EH (cell line): ENCODE measurements around the gene NRXN3.
"Not testable (repeated sequence)": the region's sequence is repeated elsewhere in the genome, so short reads cannot be mapped to it uniquely, and the experiment has no call there.

Experiments used
- DNase-seq: peaks from one replicate; pipeline ENCODE4 v3.0.0-alpha.2; 2015; ENCODE audit warnings: low read depth

Gene NRXN3

DNA sequence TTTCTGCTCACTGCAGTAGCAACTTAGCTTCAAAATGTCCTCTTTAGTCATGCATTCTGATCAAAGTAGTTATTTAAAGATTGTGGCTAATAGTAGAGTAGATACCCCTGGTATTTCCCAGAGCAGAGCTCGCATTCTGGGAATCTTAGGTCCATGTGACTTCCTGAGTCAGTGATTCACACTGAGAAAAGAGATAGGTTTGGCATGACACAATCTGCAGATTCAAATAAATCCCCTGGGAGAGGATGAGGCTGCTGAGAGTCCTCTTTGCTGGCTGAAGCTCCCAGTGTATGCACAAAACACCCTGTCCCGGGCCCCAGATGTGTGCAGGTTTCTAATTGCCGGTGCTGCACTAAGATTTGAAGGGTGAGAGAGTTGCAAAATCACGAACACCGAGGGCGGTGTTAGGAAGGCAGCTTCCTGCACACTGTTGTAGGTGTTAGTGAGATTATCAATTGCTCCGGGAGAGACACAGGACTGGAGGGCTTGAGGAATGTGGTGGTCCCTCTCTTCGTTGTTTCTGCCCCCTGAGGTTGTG lies 233.2 kb downstream of the NRXN3 start:
- DNase-seq = no peak

DNA sequence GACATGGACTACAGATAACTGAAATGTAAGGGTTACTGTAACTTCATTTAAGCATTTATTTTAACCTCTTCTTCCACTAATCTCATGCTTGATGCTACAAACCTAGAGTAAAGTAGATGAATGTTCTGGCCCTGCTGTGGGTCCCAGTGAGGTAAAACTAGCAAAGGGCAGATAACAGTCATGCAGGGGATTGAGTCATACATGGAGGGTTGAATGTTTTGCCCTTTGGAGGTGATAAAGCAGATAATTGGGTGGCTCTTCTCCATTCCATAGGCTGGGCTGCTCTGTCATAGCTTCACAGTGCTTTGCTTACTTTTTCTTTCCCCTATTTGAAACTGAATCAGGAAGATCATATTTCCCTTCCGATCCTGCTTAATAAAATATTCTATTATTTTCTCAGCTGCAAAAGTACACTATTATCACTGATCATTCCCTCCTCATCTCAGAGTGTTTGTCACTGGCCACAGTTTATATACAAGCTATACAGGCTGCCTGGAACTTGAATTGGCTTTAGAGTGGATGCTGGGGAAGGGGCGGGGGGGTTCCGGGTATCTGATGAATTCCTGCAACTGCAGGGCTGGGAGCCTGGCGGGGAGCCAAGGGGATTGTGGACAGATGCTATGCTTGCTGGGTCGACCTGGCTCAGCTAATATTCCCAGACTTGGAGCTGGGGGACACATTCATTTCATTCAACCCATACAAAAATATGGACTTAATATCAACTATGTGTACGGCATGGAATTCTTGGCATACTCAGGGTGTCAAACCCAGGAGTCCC lies 235.1 kb downstream of the NRXN3 start:
- DNase-seq = no peak

DNA sequence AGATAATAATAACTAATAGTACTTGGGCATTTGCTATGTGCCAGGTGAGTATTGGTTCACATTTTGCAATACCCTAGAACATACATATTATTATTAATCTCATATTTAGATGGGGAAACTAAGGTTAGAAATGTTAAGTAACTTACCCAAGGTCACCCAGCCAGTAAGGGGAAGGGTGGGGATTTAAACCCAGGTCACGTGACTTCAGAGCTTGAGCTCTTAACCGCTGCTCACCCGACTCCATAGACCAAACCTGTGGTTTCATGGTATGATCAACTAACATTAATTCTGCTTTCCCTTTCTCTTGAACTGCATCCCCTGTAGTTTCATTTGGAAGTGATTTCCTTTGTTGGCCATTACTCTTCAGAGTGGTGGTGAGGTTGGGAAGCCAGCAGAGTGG lies 242.3 kb downstream of the NRXN3 start:
- DNase-seq = no peak

DNA sequence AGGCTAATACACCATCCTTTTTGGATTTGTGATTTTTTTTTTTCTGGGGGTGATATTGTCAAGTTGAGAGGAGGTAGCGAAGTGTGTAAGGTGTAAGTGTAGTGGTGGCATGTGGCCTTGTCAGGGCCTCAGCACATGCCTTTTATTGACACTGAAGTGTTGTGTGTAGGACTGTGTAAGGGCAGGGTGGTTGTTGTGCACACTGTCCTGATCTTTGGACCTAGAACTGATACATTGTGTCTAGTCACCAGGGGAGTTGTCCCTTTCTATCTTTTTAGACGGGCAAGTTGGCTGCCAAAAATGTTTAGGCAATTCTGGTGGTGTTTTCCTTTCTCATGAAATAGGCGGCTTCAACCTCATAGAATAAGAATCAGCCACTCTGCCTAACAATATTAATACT lies 244.0 kb downstream of the NRXN3 start:
- DNase-seq = no peak

DNA sequence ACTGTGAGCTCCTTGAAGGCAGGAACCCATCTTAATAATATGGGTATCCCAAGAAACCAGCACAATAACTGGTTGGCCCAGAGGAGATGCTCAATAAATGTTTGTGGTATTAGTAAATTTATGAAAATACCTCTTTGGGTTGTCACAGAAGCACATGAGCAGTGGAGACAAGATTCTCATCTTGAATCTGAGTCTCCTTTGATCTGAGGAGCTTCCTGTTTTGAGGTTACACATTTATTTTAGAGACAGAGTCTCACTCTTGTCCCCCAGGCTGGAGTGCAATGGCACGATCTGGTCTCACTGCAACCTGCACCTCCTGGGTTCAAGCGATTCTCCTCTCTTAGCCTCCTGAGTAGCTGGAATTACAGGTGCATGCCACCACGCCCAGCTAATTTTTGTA lies 247.4 kb downstream of the NRXN3 start:
- no peak for DNase-seq

DNA sequence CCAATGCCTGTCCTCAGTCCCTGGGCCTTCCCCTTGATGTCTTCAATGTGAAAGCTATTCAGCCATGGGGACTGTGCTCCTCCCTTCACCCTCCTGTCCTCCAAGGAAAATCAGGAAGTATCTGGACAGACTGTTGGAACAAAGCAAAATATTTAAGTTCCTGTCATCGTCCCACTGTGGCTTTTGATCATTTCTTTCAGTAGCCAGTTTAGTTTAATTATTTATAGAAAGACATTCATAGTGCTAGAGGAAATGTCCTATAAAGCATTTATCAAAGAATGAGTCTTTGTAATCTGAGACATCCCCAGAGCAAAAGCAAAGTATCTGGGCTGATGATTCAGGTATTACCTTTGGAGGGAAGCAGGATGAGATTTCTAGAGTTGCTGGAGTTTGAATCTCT lies 254.1 kb downstream of the NRXN3 start:
- no peak for DNase-seq

DNA sequence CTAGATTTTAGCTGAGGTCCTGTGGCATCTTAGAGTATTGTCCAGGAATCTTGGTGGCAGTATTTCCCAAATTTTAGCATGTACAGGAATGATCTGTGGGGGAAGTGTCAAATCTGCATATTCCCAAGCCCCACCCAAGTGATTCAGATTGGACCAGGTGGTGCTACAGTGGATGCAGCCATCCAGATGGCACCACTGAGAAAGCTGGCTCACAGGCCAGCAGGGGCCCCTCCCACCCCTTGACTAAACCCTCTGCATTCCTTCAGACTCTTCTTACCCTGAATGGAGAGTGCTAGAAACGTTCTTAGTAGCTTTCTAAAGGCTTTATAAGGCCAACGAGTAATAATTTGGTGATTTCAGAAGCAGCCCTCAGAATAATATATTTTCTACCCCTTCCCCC lies 255.2 kb downstream of the NRXN3 start:
- no peak for DNase-seq

DNA sequence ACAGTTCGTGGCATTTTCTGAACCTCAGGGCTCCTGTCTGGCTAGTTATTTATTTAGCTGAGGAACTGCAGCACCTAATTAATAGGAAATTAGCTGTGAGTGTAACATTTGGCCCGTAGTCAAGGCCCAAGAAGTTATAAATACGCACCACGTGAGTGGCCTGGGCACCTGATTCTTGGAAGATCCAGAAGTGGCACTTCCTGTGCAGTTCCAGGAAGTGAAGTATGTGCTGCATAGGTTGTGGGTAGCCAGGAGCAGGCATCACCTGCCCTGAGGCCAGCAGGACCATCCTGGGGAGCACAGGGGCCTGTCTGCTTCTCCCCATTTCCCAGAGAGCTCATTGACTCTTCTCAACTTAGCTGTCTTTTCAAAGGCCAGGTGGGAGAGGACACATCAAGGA lies 255.6 kb downstream of the NRXN3 start:
- no peak for DNase-seq

DNA sequence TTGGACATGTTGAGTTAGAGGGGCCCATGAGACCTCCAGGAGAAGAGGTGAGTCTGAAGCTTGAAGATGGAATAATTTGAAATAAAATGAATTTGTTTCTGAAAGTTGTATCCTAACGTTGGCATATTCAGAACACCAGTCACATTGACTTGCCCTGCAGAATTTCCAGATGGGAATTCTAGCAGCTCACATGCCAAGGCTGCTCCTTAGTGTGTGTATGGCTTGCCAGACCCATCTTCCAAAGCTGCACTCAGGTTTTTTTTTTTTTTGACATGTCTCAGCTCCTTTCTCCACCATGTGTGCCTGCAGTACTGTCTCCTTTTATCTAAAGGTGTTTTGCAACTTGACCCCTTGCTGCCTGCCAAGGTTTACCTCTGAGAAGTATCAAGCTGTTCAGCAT lies 261.9 kb downstream of the NRXN3 start:
- DNase-seq = no peak

DNA sequence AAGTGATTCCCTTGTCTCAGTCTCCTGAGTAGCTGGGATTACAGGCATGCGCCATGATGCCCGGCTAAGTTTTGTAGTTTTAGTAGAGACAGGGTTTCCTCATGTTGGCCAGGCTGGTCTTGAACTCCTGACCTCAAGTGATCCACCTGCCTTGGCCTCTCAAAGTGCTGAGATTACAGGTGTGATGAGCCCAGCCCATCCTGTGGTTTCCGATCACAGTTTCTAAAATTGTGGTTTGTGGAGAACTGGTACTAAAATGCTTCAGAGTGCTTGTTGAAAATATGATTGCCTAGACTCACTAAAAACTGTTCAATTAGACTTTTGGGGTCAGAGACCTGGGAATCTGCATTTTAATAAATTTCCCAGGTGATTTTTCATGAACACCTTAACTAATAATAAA lies 267.3 kb downstream of the NRXN3 start:
- not testable (repeated sequence) for DNase-seq

DNA sequence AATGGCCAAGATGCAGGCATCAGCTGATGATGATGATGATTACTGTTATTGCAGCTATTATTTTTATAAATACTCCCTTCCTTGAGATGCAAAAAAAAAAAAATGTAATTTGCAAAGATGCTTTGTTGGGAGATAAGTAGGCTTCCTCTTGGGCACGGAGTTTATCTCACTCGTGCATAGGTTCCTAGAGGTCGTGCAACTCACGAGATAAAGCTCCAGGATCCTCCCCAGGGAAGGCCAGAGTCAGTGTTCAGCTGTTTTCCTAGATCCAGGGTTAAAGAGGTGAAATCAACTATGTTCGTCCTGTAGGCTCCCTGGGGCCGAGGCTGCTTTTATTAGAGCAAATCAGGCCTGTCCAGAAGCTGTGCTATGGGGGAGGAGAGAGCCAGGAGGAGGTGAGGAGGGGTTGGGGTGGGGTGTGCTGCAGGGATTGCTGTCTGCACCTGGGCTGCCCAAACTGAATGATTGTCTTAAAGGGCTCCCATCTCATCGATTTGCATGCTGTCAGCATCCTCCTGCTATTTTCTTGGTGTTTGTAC lies 270.3 kb downstream of the NRXN3 start:
- no peak for DNase-seq

DNA sequence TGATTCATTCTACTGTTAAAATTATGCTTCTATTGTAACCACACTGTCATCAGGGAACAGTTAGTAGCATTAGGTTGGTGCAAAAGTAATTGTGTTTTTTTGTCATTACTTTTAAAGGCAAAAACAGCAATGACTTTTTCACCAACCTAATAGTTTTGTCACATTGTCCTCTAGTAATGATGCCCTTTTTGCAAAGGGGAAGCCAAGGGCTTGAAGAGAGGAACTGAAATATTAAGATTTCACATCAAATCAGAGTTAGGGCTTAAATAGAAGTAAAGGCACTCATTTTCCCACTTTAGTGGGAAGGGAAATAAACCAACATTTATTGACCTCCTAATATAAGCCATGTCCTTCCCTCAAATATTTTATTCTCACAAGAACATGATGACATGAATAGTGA lies 273.7 kb downstream of the NRXN3 start:
- no peak for DNase-seq

DNA sequence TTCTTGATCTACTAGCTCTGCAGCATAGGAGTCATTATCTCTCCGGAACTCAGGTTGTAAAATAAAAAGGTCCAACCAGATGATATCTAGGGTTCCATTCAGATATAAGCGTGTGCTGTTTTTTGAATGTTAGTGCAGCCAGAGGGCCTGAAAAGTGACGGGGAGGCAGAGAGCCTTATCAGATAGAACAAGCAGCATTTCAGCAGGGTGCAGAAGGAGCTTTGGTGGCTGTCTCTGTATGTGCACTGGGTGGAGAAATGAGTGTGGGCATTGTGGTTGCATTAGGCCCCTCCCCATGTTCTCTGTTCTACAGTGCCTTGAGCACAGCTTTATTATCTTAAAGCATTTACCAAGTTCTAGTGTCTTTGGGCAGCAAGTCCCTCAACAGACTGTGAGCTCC lies 275.1 kb downstream of the NRXN3 start:
- DNase-seq = no peak

DNA sequence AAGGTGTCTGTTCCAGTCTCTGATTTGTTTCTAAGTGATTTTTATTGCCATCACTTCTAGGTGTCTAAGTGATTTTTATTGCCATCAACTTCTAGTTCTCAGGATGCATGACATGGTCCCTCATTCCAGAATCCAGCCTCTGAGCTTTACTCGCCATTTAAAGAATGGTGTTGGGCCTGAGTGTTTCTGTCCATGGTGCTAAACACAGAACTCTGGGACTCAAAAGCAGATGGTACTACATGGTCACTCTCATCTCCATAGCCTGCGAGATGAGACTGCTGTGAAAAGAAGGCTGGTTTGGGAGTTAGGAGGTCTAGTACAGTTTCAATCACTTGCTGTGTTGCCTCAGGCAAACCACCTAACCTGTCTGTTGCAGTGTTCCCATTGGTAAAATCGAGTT lies 276.6 kb downstream of the NRXN3 start:
- DNase-seq = peak; percentile 3

DNA sequence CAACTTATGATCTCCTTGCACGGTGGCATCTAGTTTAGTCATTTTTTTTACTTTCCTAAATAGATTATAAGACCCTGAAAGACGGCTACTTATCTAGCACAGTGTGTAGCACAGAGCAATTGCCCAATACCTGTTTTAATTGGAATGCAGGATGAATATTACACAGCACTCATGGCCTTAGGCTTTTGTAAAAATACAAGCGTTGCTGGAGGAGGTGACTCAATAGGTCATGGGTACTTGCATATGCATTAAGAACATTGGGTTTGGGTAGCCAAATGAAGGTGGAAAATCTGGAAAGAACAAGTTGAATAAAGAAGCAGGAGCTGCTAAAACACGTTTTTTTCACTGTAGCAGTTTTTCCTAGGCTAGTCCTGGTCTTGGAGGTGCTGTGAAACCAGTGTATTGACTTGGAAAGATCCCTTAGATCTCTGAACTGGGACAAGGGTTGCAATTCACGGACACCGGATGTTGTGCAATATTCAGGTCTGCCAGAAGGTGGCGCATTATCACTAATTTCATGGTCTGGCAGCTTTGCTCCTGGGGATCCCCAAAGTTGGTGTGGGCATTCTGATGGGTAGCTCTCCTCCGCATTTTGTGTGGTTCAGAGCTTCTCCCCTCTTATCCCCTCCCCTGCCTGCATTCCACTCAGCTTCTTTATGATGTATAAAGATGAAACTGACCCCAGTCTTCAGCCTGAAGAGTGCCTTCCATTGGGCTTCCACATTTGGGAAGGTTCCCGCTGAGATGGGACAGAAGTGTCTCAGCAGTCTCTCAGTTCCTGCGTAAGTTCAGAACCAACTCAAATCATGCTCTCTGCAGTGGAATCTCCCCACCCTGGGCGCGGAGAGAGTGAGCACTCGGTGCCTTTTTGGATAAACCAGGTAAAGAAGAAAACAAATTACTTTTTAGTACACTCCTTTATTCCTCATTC lies 278.3 kb downstream of the NRXN3 start:
- DNase-seq = peak; percentile 36

DNA sequence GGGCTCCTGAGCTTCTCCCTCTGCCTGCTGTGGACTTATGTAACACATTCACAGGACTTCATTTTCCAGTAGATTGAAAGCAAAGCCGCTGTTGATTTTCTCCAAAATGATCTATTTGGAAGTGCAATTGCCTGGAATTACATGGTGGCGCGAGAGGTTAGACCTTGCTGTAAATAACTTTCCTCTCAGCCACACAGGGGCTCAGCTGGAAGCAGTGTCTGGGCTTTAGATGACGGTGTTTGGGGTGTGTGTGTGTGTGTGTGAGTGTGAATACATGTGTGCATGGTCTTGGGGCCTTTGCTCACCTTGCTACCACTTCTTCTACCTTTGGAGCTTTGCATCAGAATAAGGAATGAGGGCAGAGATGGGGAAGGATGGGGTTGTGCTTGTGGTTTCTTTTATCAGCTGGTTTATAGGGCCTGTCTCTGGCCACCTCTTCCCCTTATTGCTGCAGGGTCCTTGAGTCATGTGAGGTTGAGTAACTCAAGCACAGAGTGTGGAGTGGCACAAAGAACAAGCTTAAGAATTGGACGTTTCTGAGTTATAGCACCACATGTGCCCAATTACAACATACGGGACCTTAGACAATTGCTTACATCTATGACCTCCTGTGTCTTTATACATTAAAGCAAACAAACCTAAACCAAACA lies 280.6 kb downstream of the NRXN3 start:
- DNase-seq = no peak

DNA sequence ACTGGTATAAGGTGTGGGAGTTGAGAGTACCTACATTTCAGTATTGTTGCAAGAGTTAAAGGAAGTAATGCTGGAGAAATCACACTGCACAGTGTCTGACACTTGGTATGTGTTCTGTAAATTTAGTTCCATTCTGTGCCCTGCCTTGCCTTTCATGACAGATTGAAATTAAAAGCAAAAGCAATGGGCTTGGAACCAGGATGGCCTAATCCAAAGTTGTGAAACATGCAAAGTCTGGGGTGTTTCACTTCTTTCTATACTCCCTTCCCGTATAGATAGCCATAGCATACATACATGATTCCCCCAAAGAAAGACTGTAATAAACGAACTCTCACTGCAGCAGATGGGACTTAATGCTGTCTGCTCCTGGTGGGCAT lies 281.1 kb downstream of the NRXN3 start:
- no peak for DNase-seq

DNA sequence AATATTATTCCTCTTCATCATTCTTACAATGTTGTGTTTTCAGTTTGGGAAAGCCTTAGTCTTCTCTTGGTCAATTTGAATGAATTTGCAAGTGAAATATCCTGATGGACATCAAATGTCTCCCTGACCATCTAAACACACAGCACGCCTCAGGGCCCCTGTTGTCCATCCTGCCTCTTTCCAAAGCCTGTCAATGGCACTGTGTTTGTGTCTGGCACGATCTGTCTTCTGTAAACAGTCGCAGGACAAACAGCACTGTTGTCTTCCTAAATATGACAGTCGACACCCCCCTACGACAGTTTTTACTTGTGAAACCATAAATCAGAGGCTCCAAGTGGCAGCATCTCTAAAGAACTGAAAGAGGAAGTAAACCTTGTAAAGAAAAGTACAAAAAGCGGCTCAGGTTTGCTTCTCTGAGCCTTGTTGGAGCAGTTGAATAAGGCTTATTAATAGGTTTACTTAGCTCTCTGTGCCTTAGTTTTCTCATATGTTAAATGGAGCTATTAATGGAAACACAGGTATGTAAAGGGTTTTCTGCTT lies 285.8 kb downstream of the NRXN3 start:
- no peak for DNase-seq

DNA sequence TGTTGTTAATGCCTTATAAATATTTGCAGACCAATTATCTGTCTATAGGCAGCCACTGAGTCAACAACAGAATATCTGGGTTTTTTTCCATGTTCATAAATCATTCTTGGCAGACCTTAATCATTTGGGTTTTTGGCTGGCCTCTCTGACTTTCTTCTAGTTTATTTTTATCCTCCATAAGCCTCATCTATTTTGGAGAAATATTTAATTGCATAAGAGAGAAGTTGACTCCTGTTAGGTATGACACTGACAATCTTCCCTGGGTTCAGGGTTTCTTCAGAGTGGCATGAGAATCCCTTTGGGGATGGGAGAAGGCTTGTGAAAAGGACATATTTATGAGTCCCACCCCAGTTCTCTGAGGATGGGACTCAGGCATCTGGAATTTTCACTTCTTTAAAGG lies 299.8 kb downstream of the NRXN3 start:
- DNase-seq = no peak

DNA sequence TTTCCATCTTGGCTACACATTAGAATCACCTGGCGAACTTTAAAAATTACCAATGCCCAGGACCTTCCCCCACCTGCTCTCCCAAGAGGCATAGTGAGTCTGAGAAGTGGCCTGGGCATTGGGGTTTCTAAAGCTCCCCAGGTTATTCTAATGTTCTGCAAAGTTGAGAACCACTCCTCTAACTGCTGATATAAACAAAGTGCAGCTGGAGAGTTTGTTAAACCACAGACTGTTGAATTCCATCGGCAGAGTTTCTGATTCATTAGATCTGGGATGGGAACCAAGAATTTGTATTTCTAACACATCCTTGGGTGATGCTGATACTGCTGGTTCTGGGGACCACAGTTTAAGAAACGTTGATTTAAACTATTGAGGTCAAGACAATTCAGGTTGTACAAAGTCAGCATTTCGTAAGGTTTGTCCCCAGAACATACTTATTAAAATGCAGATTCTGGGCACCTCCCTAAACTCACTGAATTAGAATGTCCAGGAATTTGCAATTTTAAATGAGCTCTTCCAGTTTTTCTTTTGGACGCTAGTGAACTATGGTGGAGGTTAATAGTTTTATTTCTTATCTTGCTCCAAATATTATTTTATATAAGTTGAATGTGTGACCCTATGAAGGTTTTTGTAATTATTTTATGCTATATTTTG lies 309.1 kb downstream of the NRXN3 start:
- DNase-seq = no peak

DNA sequence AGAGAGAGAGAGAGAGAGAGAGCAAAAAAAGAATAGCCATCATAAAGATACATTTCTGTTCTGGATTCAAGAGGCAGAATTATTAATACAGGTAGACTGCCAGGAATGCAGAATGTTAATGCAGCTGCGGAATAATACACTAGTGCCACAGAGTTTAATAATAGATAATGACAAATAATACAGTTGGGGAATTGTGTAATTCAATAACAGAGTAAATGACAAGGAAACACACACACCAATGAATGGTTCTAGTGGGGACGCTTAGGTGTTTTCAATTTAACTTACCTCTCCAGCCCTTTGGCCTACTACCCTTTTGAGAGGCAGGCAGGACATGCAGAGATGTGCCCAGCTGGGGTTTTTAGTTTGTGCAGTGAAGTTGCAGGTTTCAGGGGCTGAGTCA lies 313.9 kb downstream of the NRXN3 start:
- no peak for DNase-seq

DNA sequence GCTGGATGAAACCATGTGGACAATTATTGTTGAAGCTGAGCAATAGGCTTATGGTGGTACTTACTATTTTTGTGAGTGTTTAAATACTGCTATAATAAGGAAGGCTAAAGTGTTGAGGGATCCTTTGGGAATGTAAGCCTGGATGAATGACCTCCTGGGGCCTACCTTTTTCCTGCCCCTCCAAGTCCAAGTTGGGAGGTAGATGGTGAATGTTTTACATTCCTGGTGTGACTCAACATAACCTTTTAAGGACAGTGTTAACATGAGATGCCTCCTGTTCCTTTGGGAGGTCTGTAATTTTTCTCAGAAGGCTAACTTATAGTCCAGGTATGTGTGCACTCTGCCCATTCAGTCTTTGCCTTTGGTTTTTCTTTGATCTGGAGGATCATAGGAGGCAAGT lies 315.9 kb downstream of the NRXN3 start:
- DNase-seq = no peak
